GM12873 (cell line): Measurements from ENCODE around the gene PBX4.

ENCODE experiments used
- TF ChIP-seq, protein P1 (sequence below): IDR thresholded peaks from 2 replicates; pipeline ENCODE4 v1.5.1; 2012; ENCODE audit warnings: low read depth, mild to moderate bottlenecking, moderate library complexity, low read length, control low read depth; ENCODE audit not compliant: insufficient read depth; ENCODE audit errors: missing control alignments

The PBX4 gene

DNA sequence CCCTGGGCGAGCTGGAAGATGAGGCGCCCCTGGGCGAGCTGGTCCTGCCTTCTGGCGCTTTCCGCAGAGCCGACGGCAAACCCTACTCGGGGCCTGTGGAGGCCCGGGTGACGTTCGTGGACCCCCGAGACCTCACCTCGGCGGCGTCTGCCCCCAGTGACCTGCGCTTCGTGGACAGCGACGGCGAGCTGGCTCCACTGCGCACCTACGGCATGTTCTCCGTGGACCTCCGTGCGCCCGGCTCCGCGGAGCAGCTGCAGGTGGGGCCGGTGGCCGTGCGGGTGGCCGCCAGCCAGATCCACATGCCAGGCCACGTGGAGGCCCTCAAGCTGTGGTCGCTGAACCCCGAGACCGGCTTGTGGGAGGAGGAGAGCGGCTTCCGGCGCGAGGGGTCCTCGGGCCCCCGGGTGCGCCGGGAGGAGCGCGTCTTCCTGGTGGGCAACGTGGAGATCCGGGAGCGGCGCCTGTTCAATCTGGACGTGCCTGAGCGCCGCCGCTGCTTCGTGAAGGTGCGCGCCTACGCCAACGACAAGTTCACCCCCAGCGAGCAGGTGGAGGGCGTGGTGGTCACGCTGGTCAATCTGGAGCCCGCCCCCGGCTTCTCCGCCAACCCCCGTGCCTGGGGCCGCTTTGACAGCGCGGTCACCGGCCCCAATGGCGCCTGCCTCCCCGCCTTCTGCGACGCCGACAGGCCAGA lies 74.1 kb downstream of the PBX4 start:
- TF ChIP-seq, protein P1, sequence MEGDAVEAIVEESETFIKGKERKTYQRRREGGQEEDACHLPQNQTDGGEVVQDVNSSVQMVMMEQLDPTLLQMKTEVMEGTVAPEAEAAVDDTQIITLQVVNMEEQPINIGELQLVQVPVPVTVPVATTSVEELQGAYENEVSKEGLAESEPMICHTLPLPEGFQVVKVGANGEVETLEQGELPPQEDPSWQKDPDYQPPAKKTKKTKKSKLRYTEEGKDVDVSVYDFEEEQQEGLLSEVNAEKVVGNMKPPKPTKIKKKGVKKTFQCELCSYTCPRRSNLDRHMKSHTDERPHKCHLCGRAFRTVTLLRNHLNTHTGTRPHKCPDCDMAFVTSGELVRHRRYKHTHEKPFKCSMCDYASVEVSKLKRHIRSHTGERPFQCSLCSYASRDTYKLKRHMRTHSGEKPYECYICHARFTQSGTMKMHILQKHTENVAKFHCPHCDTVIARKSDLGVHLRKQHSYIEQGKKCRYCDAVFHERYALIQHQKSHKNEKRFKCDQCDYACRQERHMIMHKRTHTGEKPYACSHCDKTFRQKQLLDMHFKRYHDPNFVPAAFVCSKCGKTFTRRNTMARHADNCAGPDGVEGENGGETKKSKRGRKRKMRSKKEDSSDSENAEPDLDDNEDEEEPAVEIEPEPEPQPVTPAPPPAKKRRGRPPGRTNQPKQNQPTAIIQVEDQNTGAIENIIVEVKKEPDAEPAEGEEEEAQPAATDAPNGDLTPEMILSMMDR, result no peak

- TF ChIP-seq, protein P1, result no peak
Observed at GRCh38 chr19:19543640-19544039, 74.8 kb downstream of the PBX4 start.

- TF ChIP-seq, protein P1, result no peak
Observed at GRCh38 chr19:19543101-19543500, 75.4 kb downstream of the PBX4 start.

DNA sequence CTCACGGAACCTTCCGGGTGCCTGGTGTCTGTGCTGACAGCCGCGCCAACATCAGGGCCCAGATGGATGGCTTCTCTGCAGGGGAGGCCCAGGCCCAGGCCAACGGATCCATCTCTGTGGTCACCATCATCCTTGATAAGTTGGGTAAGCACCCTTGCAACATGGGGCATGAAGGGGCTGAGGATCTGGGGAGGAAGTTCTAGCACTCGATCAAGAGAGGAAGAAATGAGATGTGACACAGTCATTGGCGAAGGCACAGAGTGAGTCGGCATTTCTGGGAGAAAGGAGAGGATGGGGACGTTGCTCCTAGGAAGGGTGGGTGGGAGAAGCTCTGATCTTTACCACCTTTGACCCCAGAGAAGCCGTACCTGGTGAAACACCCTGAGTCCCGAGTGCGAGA lies 76.0 kb downstream of the PBX4 start:
- TF ChIP-seq, protein P1, result no peak

- TF ChIP-seq, protein P1, result no peak
Observed at GRCh38 chr19:19541616-19542015, 76.9 kb downstream of the PBX4 start.

- TF ChIP-seq, protein P1, result no peak
Observed at GRCh38 chr19:19540715-19541515, 77.6 kb downstream of the PBX4 start.

- TF ChIP-seq, protein P1, result no peak
Observed at GRCh38 chr19:19540064-19540714, 78.3 kb downstream of the PBX4 start.
